HFFc6 (cell line): Measurements from ENCODE around the gene ZMYND10. TPM values are rescaled to one million over a fixed set of nuclear protein-coding genes. Genes with fewer than 3 reads are reported as not detected.
A peak's percentile ranks its signal among the peaks of the same experiment; 100 is the strongest.
"Not testable (repeated sequence)": the region's sequence is repeated elsewhere in the genome, so short reads cannot be mapped to it uniquely, and the experiment has no call there.

Source experiments
- DNase-seq: peaks from one replicate; pipeline ENCODE4 v3.0.0-alpha.2; 2018
- H3K27ac Mint-ChIP-seq: 2 replicates; pipeline ENCODE4 v1.8.0; 2020; ENCODE audit warnings: mild to moderate bottlenecking, mixed read lengths
- H3K27me3 Mint-ChIP-seq: 2 replicates; pipeline ENCODE4 v1.8.0; 2021; ENCODE audit warnings: mild to moderate bottlenecking, moderate library complexity, mixed read lengths; ENCODE audit not compliant: insufficient read depth
- H3K36me3 Mint-ChIP-seq: 2 replicates; pipeline ENCODE4 v1.8.0; 2021; ENCODE audit warnings: low read depth, mixed read lengths
- H3K4me1 Mint-ChIP-seq: 2 replicates; pipeline ENCODE4 v1.8.0; 2020; ENCODE audit warnings: low read depth, mixed read lengths
- H3K4me3 Mint-ChIP-seq: 2 replicates; pipeline ENCODE4 v1.8.0; 2020; ENCODE audit warnings: mild to moderate bottlenecking, moderate library complexity, mixed read lengths
- H3K9me3 Mint-ChIP-seq: 2 replicates; pipeline ENCODE4 v1.8.0; 2020; ENCODE audit warnings: mild to moderate bottlenecking, mixed read lengths
- total RNA-seq, 6 experiments: library from RNA; stranded (reverse); fragmentation: NEBNext Ultra II Directional; extraction: Animal tissue kit (Norgen Biotek cat#: 25700); gene quantifications; 2 replicates in 1 of 6; 3 replicates in 5 of 6; pipeline ENCODE4 v1.2.3, GENCODE V29; 2021
- TF ChIP-seq, protein P1 (sequence below): fragments of 200-600 bp; sonication (generic); IDR thresholded peaks from 2 replicates; pipeline ENCODE4 v1.5.0; 2021; ENCODE audit warnings: antibody characterized with exemption, mild to moderate bottlenecking

ZMYND10 gene
- total RNA-seq, 6 experiments from 2014 or later: 0.78 to 1.3 (median 0.83) TPM; not detected in 1

DNA sequence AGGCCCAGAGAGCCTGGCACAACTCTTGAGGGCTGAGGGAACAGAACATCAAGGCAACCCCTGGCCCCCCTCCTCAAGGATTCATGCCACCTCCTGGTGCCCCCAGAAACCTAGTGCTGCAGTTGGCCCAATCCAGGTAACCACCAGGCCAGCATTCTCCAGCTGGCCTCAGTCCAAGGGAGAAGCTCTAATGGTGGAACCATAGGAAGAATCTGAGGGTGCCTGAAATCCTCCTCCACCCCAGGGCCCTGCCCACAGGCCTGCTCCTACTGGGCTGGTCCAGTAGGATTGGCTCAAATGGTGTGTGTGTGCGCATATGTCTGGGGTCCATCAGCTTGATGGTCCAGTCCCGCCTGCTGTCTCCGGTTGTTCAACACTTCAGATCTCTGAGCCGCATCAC, 30.7 kb downstream of the ZMYND10 start:
- DNase-seq: no peak
- TF ChIP-seq, protein P1, sequence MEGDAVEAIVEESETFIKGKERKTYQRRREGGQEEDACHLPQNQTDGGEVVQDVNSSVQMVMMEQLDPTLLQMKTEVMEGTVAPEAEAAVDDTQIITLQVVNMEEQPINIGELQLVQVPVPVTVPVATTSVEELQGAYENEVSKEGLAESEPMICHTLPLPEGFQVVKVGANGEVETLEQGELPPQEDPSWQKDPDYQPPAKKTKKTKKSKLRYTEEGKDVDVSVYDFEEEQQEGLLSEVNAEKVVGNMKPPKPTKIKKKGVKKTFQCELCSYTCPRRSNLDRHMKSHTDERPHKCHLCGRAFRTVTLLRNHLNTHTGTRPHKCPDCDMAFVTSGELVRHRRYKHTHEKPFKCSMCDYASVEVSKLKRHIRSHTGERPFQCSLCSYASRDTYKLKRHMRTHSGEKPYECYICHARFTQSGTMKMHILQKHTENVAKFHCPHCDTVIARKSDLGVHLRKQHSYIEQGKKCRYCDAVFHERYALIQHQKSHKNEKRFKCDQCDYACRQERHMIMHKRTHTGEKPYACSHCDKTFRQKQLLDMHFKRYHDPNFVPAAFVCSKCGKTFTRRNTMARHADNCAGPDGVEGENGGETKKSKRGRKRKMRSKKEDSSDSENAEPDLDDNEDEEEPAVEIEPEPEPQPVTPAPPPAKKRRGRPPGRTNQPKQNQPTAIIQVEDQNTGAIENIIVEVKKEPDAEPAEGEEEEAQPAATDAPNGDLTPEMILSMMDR: no peak
- no peak overlapping the region for H3K27ac Mint-ChIP-seq
- H3K9me3 Mint-ChIP-seq: 0 out of 2 replicates have a peak, but pooled peaks cover 2% of the 10 kb centered on the region
- peaks cover 20% of the 10 kb centered on the region for H3K4me1 Mint-ChIP-seq
- H3K36me3 Mint-ChIP-seq: peaks cover 12% of the 10 kb centered on the region
- H3K4me3 Mint-ChIP-seq: no peak overlapping the region
- no peaks in the 10 kb centered on the region; the same call in 1 of the 2 replicates for H3K27me3 Mint-ChIP-seq

DNA sequence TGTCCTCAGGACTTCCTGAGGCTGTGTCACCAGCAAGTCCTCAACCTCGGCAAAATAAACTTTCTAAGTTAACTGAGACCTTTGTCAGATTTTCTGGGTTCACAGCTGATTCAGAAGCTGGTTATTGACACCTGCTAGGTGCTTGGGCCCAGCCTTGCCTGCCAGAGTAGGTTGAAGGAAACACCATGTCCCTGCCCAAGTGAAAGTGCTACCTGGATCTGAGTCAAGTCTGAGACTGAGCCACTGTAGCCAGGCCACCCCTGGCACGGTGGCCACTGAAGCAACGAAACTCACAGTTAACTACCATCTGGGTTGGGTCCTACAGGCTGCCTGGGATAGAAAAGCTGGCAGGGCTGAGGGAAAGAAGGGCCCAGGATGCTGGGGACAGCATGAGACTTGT, 31.2 kb downstream of the ZMYND10 start:
- 0 out of 2 replicates have a peak, but pooled peaks cover 5% of the 10 kb centered on the region for H3K9me3 Mint-ChIP-seq
- peaks cover 18% of the 10 kb centered on the region for H3K4me1 Mint-ChIP-seq
- DNase-seq: no peak
- TF ChIP-seq, protein P1: no peak
- H3K27me3 Mint-ChIP-seq: no peaks in the 10 kb centered on the region; the same call in 1 of the 2 replicates
- no peak overlapping the region; the same call in 1 of the 2 replicates for H3K27ac Mint-ChIP-seq
- no peak overlapping the region for H3K4me3 Mint-ChIP-seq
- H3K36me3 Mint-ChIP-seq: peaks cover 12% of the 10 kb centered on the region

DNA sequence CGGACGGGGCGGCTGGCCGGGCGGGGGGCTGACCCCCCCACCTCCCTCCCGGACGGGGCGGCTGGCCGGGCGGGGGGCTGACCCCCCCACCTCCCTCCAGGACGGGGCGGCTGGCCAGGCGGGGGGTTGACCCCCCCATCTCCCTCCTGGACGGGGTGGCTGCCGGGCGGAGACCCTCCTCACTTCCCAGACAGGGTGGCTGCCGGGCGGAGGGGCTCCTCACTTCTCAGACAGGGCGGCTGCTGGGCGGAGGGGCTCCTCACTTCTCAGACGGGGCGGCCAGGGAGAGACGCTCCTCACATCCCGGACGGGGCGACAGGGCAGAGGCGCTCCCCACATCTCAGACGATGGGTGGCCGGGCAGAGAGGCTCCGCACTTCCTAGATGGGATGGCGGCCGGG, 33.5 kb downstream of the ZMYND10 start:
- not testable (repeated sequence) for H3K9me3 Mint-ChIP-seq

DNA sequence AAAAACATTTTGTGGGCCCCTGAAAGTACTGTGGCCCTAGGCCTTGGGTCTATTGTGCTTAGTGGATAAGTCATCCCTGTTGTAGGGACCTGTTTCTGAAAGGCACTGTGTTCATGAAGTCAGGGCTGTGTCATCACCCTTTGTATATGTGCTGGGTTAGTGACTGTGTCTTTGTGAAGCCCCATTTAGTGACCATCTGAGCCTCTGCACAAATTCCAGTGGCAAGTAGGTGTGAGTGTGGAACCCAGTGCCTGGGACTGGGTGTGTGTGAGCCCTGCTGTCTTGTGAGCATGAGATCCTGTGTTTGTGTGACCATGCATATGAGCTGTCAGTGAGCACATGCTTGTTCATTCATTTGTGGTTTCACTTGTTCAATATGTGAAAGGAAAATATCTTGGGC, 40.9 kb downstream of the ZMYND10 start:
- H3K27ac Mint-ChIP-seq: no peak overlapping the region

More for the DNA sequence above, 33.5 kb downstream of the ZMYND10 start:
- not testable (repeated sequence) for H3K27me3 Mint-ChIP-seq, H3K27ac Mint-ChIP-seq, H3K4me3 Mint-ChIP-seq, DNase-seq
- peaks cover 15% of the 10 kb centered on the region for H3K4me1 Mint-ChIP-seq
- H3K36me3 Mint-ChIP-seq: peaks cover 12% of the 10 kb centered on the region

DNA sequence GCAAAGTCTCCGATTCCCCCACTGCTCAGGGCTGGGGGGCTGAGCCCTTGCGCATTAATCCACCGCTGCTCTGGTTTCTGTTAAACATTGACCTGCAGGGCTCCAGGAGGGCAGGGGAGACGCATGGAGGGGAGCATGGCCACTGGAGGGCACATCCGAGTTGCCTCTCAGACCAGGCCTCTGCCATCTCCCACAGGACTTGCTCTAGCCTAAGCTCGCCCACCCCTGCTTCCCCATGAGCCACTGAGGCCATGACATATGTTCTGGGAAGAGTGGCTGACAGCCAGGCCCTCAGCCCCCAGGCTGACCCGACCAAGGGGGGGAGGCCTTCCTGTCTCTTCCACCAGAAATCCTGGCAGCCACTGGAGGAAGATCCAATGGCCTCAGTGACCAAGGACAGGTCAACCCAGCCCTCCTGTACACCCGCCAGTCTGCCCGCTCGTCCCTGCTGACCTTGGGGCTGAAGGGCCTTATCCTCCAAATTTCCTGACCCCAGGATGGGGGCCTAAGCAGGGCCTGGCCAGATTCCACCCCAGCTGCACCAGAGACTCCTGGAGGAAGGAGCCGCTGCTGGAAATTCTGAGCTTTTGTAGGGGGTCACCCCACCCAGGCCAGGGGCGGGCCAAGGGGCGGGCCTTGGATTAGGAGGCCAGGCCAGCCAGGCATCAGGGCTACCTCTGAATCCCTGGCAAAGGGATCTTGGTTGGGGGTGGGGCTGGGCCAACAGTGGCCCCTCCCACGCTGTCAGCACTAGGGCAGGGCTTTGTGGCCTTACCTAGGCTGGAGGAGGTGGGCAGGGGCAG, 42.3 kb downstream of the ZMYND10 start, which contains the start of gene HYAL1:
HYAL1 (minus strand) TSS at position 562 of the 803 bp plus-strand sequence. CDS start 618 bp downstream, outside the sequence.
- peaks cover 19% of the 10 kb centered on the region for H3K4me1 Mint-ChIP-seq
- DNase-seq: no peak

More for the DNA sequence above, 40.9 kb downstream of the ZMYND10 start:
- Mint-ChIP-seq H3K27me3 (no peaks in the 10 kb centered on the region), H3K9me3 (peaks cover 5% of the 10 kb centered on the region; the same call in 1 of the 2 replicates), H3K4me3 (no peak overlapping the region), H3K4me1 (peaks cover 16% of the 10 kb centered on the region), H3K36me3 (no peaks in the 10 kb centered on the region)
- DNase-seq: no peak
- TF ChIP-seq, protein P1: no peak

More for the DNA sequence above, 42.3 kb downstream of the ZMYND10 start, which contains the start of gene HYAL1:
- TF ChIP-seq, protein P1: peak; percentile 33; the same call in 1 of the 2 replicates
- no peaks in the 10 kb centered on the region; the same call in 1 of the 2 replicates for H3K27me3 Mint-ChIP-seq
- H3K36me3 Mint-ChIP-seq: no peaks in the 10 kb centered on the region
- H3K9me3 Mint-ChIP-seq: no peaks in the 10 kb centered on the region; the same call in 1 of the 2 replicates
- no peak within 1 kb of the TSS for H3K27ac Mint-ChIP-seq
- H3K4me3 Mint-ChIP-seq: no peak within 1 kb of the TSS
